Transverse colon (tissue), 4 donors: ENCODE results near the gene LACTBL1.

Source experiments
- CTCF ChIP-seq, 5 experiments: fragments of 200-600 bp in 3 of 5; fragments of 450-650 bp in 2 of 5; sonication (generic) in 3 of 5; IDR thresholded peaks; 1 replicate in 2 of 5; 2 replicates in 3 of 5; pipeline ENCODE4 v1.5.1; 2016 to 2017; ENCODE audit warnings: antibody characterized with exemption in 5 of 5, inconsistent platforms in 3 of 5, mild to moderate bottlenecking in 2 of 5, moderate library complexity in 1 of 5
- POLR2AphosphoS5 ChIP-seq, 3 donors: sonication (generic); formaldehyde crosslinking; IDR thresholded peaks; one replicate each; pipeline ENCODE4 v1.6.1; 2016; ENCODE audit warnings: antibody characterized with exemption in 3 of 3

- TF ChIP-seq CTCF (IDR thresholded peaks at IDR 0.05) (no peak), POLR2AphosphoS5 (IDR thresholded peaks at IDR 0.05) (no peak)
Measured at GRCh38 chr1:22971161-22971560, 1.5 kb downstream of the LACTBL1 start.
